Peyer's patch (tissue), 4 donors: ENCODE data around the gene PLA2G4B.

Experiments used
- POLR2A ChIP-seq, 2 donors: fragments of 450-650 bp; IDR thresholded peaks; one replicate each; pipeline ENCODE4 v1.5.1; 2017; ENCODE audit warnings: antibody characterized with exemption in 2 of 2, mild to moderate bottlenecking in 2 of 2, moderate library complexity in 2 of 2
- TF ChIP-seq, protein P1 (sequence below), 6 experiments: fragments of 450-650 bp in 4 of 6; fragments of 200-600 bp in 2 of 6; sonication (generic) in 1 of 6; IDR thresholded peaks; one replicate each; pipeline ENCODE4 v1.5.1; 2017 to 2019; ENCODE audit warnings: antibody characterized with exemption in 6 of 6, mild to moderate bottlenecking in 3 of 6, moderate library complexity in 1 of 6

DNA sequence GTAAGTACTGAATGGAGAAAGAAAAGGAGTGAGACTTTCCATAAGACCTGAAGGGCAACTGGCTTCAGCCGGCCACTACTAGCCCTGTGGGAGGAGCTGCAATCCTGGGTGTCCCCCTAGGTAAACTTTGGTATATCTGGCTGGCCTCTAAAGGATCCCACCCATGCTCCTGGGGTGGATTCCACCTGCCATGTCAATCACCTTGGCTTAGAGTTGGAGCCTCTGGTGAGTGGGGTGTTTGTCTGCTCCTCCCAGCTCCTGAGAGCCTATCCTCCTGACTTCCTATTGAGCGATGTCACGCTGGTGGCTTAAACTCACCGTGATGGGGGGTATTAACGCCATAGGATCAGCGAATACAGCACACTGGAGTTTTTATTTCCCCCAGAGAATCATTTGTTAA is 52.6 kb downstream of the PLA2G4B start:
- TF ChIP-seq, protein P1, sequence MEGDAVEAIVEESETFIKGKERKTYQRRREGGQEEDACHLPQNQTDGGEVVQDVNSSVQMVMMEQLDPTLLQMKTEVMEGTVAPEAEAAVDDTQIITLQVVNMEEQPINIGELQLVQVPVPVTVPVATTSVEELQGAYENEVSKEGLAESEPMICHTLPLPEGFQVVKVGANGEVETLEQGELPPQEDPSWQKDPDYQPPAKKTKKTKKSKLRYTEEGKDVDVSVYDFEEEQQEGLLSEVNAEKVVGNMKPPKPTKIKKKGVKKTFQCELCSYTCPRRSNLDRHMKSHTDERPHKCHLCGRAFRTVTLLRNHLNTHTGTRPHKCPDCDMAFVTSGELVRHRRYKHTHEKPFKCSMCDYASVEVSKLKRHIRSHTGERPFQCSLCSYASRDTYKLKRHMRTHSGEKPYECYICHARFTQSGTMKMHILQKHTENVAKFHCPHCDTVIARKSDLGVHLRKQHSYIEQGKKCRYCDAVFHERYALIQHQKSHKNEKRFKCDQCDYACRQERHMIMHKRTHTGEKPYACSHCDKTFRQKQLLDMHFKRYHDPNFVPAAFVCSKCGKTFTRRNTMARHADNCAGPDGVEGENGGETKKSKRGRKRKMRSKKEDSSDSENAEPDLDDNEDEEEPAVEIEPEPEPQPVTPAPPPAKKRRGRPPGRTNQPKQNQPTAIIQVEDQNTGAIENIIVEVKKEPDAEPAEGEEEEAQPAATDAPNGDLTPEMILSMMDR (IDR thresholded peaks at IDR 0.05): no peak
- no peak for TF ChIP-seq POLR2A (IDR thresholded peaks at IDR 0.05)
